MM.1S (cell line): Measurements from ENCODE around the gene ILF2.

ENCODE experiments used
- DNase-seq: peaks from one replicate; pipeline ENCODE4 v3.0.0-alpha.2; 2015
- H2AFZ ChIP-seq: fragments of 300-600 bp; sonication (generic); 2 replicates; pipeline ENCODE4 v1.6.0; 2016; ENCODE audit warnings: antibody characterized with exemption, low read length
- H3F3A ChIP-seq: fragments of 300-600 bp; sonication (generic); 2 replicates; pipeline ENCODE4 v1.6.1; 2016; ENCODE audit warnings: mild to moderate bottlenecking, antibody characterized with exemption, low read length, moderate library complexity, mixed read lengths; ENCODE audit not compliant: insufficient read depth
- H3K27ac ChIP-seq: fragments of 300-600 bp; sonication (generic); 2 replicates; pipeline ENCODE4 v1.5.1; 2016; ENCODE audit warnings: mild to moderate bottlenecking, low read length
- H3K27me3 ChIP-seq: fragments of 300-600 bp; sonication (generic); replicated peaks from 2 replicates; pipeline ENCODE4 v1.6.0; 2016; ENCODE audit warnings: low read length; ENCODE audit not compliant: insufficient read depth
- H3K36me3 ChIP-seq: fragments of 300-600 bp; sonication (generic); replicated peaks from 2 replicates; pipeline ENCODE4 v1.6.1; 2016; ENCODE audit warnings: mild to moderate bottlenecking, low read length, mixed read lengths; ENCODE audit not compliant: insufficient read depth
- H3K4me1 ChIP-seq: fragments of 300-600 bp; sonication (generic); 2 replicates; pipeline ENCODE4 v1.6.1; 2016; ENCODE audit warnings: low read length, mixed read lengths
- H3K4me2 ChIP-seq: fragments of 300-600 bp; sonication (generic); 2 replicates; pipeline ENCODE4 v1.6.0; 2016; ENCODE audit warnings: low read depth, low read length
- H3K4me3 ChIP-seq: fragments of 300-600 bp; sonication (generic); 2 replicates; pipeline ENCODE4 v1.5.1; 2016; ENCODE audit warnings: low read length, mixed read lengths
- H3K79me2 ChIP-seq: fragments of 300-600 bp; sonication (generic); 2 replicates; pipeline ENCODE4 v1.6.1; 2016; ENCODE audit warnings: mixed run types, low read length, mixed read lengths
- H3K9ac ChIP-seq: fragments of 300-600 bp; sonication (generic); 2 replicates; pipeline ENCODE4 v1.6.1; 2016; ENCODE audit warnings: low read length, mixed read lengths
- H3K9me2 ChIP-seq: fragments of 300-600 bp; sonication (generic); replicated peaks from 2 replicates; pipeline ENCODE4 v1.6.1; 2016; ENCODE audit warnings: mild to moderate bottlenecking, low read length, mixed read lengths; ENCODE audit not compliant: insufficient read depth
- H3K9me3 ChIP-seq: fragments of 300-600 bp; sonication (generic); replicated peaks from 2 replicates; pipeline ENCODE4 v1.6.1; 2016; ENCODE audit warnings: mild to moderate bottlenecking, low read length, mixed read lengths; ENCODE audit not compliant: insufficient read depth
- H4K20me1 ChIP-seq: fragments of 300-600 bp; sonication (generic); 2 replicates; pipeline ENCODE4 v1.6.1; 2016; ENCODE audit warnings: mild to moderate bottlenecking, low read length, moderate library complexity, mixed read lengths; ENCODE audit not compliant: insufficient read depth
- EZH2 ChIP-seq: fragments of 300-600 bp; sonication (generic); optimal IDR thresholded peaks from 2 replicates; pipeline ENCODE3; 2017; ENCODE audit warnings: low read depth, mild to moderate bottlenecking, antibody characterized with exemption, low read length, mixed read lengths
- EZH2phosphoT487 ChIP-seq: fragments of 300-600 bp; sonication (generic); IDR thresholded peaks from 2 replicates; pipeline ENCODE4 v1.6.1; 2018; ENCODE audit warnings: antibody characterized with exemption, low read length
- TF ChIP-seq, protein P1 (sequence below): fragments of 300-600 bp; sonication (generic); IDR thresholded peaks from 2 replicates; pipeline ENCODE4 v1.5.1; 2016; ENCODE audit warnings: antibody characterized with exemption, low read length, mixed read lengths

The ILF2 gene

DNA sequence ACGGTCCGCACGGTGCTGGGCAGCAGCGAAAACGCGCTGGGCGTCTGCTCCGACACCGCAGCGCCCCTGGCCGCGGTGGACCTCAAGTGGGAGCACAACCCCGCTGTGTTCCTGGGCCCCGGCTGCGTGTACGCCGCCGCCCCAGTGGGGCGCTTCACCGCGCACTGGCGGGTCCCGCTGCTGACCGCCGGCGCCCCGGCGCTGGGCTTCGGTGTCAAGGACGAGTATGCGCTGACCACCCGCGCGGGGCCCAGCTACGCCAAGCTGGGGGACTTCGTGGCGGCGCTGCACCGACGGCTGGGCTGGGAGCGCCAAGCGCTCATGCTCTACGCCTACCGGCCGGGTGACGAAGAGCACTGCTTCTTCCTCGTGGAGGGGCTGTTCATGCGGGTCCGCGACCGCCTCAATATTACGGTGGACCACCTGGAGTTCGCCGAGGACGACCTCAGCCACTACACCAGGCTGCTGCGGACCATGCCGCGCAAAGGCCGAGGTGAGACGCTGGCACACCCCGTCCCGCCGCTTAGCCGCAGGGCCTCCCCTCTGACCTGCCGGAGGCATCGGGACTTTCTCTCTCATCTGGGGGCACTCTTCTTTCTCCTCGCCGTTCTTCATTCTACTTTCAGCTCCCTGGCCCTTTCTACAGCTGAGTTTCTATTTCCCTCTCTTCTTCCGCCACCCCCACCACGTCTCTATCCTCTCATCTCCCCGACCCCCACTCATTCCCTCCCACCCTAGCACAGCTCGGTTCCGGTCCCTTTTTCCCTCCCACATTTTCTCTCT lies 8.7 kb upstream of the ILF2 start:
- DNase-seq: no peak
- H3K4me2 ChIP-seq: peak overlapping the region; percentile 97
- no peaks in the 10 kb centered on the region for H3K79me2 ChIP-seq
- H3K9ac ChIP-seq: no peak overlapping the region
- TF ChIP-seq, protein P1, sequence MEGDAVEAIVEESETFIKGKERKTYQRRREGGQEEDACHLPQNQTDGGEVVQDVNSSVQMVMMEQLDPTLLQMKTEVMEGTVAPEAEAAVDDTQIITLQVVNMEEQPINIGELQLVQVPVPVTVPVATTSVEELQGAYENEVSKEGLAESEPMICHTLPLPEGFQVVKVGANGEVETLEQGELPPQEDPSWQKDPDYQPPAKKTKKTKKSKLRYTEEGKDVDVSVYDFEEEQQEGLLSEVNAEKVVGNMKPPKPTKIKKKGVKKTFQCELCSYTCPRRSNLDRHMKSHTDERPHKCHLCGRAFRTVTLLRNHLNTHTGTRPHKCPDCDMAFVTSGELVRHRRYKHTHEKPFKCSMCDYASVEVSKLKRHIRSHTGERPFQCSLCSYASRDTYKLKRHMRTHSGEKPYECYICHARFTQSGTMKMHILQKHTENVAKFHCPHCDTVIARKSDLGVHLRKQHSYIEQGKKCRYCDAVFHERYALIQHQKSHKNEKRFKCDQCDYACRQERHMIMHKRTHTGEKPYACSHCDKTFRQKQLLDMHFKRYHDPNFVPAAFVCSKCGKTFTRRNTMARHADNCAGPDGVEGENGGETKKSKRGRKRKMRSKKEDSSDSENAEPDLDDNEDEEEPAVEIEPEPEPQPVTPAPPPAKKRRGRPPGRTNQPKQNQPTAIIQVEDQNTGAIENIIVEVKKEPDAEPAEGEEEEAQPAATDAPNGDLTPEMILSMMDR: no peak; the same call in 1 of the 2 replicates
- TF ChIP-seq EZH2phosphoT487: peak; percentile 91; the same call in 1 of the 2 replicates
- peak; percentile 32 for TF ChIP-seq EZH2
- no peaks in the 10 kb centered on the region for H3K9me3 ChIP-seq
- H3K9me2 ChIP-seq: no peaks in the 10 kb centered on the region
- peak overlapping the region; percentile 58 for H2AFZ ChIP-seq
- H3F3A ChIP-seq: no peaks in the 10 kb centered on the region
- peak overlapping the region; percentile 52 for H3K4me3 ChIP-seq
- H3K27me3 ChIP-seq: peaks cover 57% of the 10 kb centered on the region
- H4K20me1 ChIP-seq: no peaks in the 10 kb centered on the region
- no peak overlapping the region for H3K27ac ChIP-seq
- peaks cover 10% of the 10 kb centered on the region for H3K4me1 ChIP-seq
- no peaks in the 10 kb centered on the region for H3K36me3 ChIP-seq

DNA sequence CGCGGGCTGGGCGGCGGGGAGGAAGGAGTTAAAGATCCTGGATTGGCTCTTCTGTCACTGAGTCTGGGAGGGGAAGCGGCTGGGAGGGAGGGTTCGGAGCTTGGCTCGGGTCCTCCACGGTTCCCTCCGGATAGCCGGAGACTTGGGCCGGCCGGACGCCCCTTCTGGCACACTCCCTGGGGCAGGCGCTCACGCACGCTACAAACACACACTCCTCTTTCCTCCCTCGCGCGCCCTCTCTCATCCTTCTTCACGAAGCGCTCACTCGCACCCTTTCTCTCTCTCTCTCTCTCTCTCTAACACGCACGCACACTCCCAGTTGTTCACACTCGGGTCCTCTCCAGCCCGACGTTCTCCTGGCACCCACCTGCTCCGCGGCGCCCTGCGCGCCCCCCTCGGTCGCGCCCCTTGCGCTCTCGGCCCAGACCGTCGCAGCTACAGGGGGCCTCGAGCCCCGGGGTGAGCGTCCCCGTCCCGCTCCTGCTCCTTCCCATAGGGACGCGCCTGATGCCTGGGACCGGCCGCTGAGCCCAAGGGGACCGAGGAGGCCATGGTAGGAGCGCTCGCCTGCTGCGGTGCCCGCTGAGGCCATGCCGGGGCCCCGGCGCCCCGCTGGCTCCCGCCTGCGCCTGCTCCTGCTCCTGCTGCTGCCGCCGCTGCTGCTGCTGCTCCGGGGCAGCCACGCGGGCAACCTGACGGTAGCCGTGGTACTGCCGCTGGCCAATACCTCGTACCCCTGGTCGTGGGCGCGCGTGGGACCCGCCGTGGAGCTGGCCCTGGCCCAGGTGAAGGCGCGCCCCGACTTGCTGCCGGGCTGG lies 7.9 kb upstream of the ILF2 start, which contains the start of gene NPR1:
Gene NPR1 (plus strand): TSS at position 170 of the 818 bp plus-strand sequence. CDS start 421 bp downstream, at position 591.
- Histone ChIP-seq H2AFZ (peak within 1 kb of the TSS; percentile 58), H3K27me3 (peaks cover 56% of the 10 kb centered on the region)

DNA sequence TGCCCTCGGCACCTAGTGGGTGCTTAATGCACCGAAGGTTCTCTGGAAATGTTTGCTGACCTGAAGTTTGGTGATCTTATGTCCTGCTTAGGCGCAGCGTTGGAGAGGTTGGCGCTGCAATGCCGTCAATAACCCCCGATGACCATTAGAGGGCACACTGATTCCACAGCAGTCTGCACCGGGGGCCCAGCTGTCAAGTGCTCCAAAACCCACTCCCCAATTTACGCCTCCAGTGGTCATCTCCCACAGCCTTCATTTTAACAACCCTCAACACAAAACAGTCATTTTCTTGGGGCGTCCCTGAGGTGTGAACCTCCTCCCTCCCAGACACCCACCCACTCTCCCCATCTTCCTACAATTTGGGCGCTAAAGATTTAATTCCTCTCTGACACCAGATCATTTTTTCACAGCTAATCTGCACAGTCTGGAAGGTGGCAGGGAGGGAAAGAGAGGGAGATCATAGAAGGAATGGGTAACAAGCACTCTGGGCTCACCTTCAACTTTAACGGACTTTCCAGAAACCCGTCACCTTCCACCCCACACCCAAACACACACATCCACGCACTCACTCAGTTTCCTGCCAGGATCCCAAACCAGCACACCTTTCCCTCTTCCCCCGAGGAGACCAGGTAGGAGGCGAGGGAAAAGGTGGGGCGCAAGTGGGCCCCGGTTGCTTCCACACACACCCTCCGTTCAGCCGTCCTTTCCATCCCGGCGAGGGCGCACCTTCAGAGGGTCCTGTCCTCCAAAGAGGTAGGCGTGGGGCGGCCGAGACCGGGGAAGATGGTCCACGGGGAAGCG lies 7.1 kb upstream of the ILF2 start:
- H3K27ac ChIP-seq: no peak overlapping the region
- no peaks in the 10 kb centered on the region for H4K20me1 ChIP-seq
- H3F3A ChIP-seq: no peaks in the 10 kb centered on the region
- H3K27me3 ChIP-seq: peaks cover 50% of the 10 kb centered on the region
- H3K4me2 ChIP-seq: peak overlapping the region; percentile 97
- H3K9me2 ChIP-seq: no peaks in the 10 kb centered on the region
- H3K9ac ChIP-seq: no peak overlapping the region
- H3K4me3 ChIP-seq: peak overlapping the region; percentile 52; the same call in 1 of the 2 replicates
- no peaks in the 10 kb centered on the region for H3K9me3 ChIP-seq
- H3K36me3 ChIP-seq: no peaks in the 10 kb centered on the region
- H3K79me2 ChIP-seq: no peaks in the 10 kb centered on the region
- TF ChIP-seq, protein P1: peak; percentile 99
- TF ChIP-seq EZH2phosphoT487 (peak; percentile 15; the same call in 1 of the 2 replicates), EZH2 (no peak)
- peak; percentile 47 for DNase-seq
- H3K4me1 ChIP-seq: peaks cover 10% of the 10 kb centered on the region
- no peak overlapping the region for H2AFZ ChIP-seq

More for the DNA sequence above, 7.9 kb upstream of the ILF2 start, which contains the start of gene NPR1:
- Histone ChIP-seq H3K9ac (no peak within 1 kb of the TSS), H3K4me2 (peak within 1 kb of the TSS; percentile 97), H4K20me1 (no peaks in the 10 kb centered on the region), H3K36me3 (no peaks in the 10 kb centered on the region), H3F3A (no peaks in the 10 kb centered on the region), H3K9me3 (no peaks in the 10 kb centered on the region), H3K4me3 (peak within 1 kb of the TSS; percentile 52), H3K79me2 (no peaks in the 10 kb centered on the region), H3K27ac (no peak within 1 kb of the TSS), H3K9me2 (no peaks in the 10 kb centered on the region), H3K4me1 (peaks cover 10% of the 10 kb centered on the region)
- no peak for DNase-seq
- TF ChIP-seq, protein P1: no peak
- TF ChIP-seq EZH2phosphoT487 (no peak; the same call in 1 of the 2 replicates), EZH2 (peak; percentile 77)
